ENCODE measurements around the gene ST6GAL2.

- no peak for TF ChIP-seq CTCF (tag by site-specific recombination; IDR thresholded peaks at IDR 0.05)
- TF ChIP-seq ZNF335 (tag by site-specific recombination; conservative IDR thresholded peaks at IDR 0.05): no peak
- TF ChIP-seq ZNF792 (tag by site-specific recombination; IDR thresholded peaks at IDR 0.05): no peak
- no peak for TF ChIP-seq ZNF10 (tag by site-specific recombination; IDR thresholded peaks at IDR 0.05)
- no peak for TF ChIP-seq ZNF555 (tag by site-specific recombination; conservative IDR thresholded peaks at IDR 0.05)
- TF ChIP-seq ZNF266 (tag by site-specific recombination; IDR thresholded peaks at IDR 0.05; ENCODE audit: low read depth): no peak
- no peak for TF ChIP-seq ZNF629 (tag by site-specific recombination; IDR thresholded peaks at IDR 0.05)
- TF ChIP-seq ZNF292 (tag by site-specific recombination; IDR thresholded peaks at IDR 0.05; ENCODE audit: borderline replicate concordance, low read depth): no peak
- no peak for TF ChIP-seq ZFHX2 (tag by site-specific recombination; conservative IDR thresholded peaks at IDR 0.05)
- no peak for TF ChIP-seq ZNF302 (tag by site-specific recombination; IDR thresholded peaks at IDR 0.05; ENCODE audit: low read depth)
- TF ChIP-seq ZNF324 (tag by site-specific recombination; IDR thresholded peaks at IDR 0.05): no peak
- no peak for TF ChIP-seq ZNF707 (tag by site-specific recombination; IDR thresholded peaks at IDR 0.05)
These were observed 96.8 kb downstream of the ST6GAL2 start for GRCh38 chr2:106789185-106789584.
